Activated T-cell treated with anti-CD3 and anti-CD28 coated beads for 1 hour (primary cell): ENCODE results near the gene FIBIN.
"Not testable (repeated sequence)": the region's sequence is repeated elsewhere in the genome, so short reads cannot be mapped to it uniquely, and the experiment has no call there.

Source experiments
- DNase-seq: peaks from one replicate; pipeline ENCODE4 v3.0.0-alpha.2; 2020; ENCODE audit warnings: low read depth

The FIBIN gene

GRCh38 chr11:26977209-26977608 lies 16.7 kb upstream of the FIBIN start:
- not testable (repeated sequence) for DNase-seq

- DNase-seq, result no peak
Observed at GRCh38 chr11:26983645-26984044, 10.3 kb upstream of the FIBIN start.

GRCh38 chr11:26985470-26985869 lies 8.4 kb upstream of the FIBIN start:
- DNase-seq, result no peak

- no peak for DNase-seq
Observed at GRCh38 chr11:26985943-26986342, 8.0 kb upstream of the FIBIN start.

- no peak for DNase-seq
Observed at GRCh38 chr11:26987272-26987671, 6.6 kb upstream of the FIBIN start.

GRCh38 chr11:26987731-26988130 lies 6.2 kb upstream of the FIBIN start:
- no peak for DNase-seq

GRCh38 chr11:26992031-26992541 lies 1.8 kb upstream of the FIBIN start:
- no peak for DNase-seq

GRCh38 chr11:26994631-26995095 lies 751 bp downstream of the FIBIN start:
- DNase-seq, result no peak

GRCh38 chr11:26995701-26996460 lies 2.0 kb downstream of the FIBIN start:
- DNase-seq, result no peak

- no peak for DNase-seq
Observed at GRCh38 chr11:26997378-26997777, 3.5 kb downstream of the FIBIN start.

- not testable (repeated sequence) for DNase-seq
Observed at GRCh38 chr11:27001136-27001730, 7.3 kb downstream of the FIBIN start.

GRCh38 chr11:27002431-27002830 lies 8.5 kb downstream of the FIBIN start:
- DNase-seq, result no peak

- no peak for DNase-seq
Observed at GRCh38 chr11:27002838-27003237, 8.9 kb downstream of the FIBIN start.

- DNase-seq, result no peak
Observed at GRCh38 chr11:27004103-27004502, 10.2 kb downstream of the FIBIN start.

GRCh38 chr11:27008811-27009535 lies 15.1 kb downstream of the FIBIN start:
- DNase-seq, result no peak

- DNase-seq, result no peak
Observed at GRCh38 chr11:27011560-27012233, 17.8 kb downstream of the FIBIN start.

GRCh38 chr11:27012234-27012921 lies 18.5 kb downstream of the FIBIN start:
- DNase-seq, result no peak

- DNase-seq, result no peak
Observed at GRCh38 chr11:27013781-27014361, 20.0 kb downstream of the FIBIN start.

- DNase-seq, result no peak
Observed at GRCh38 chr11:27018902-27019529, 25.1 kb downstream of the FIBIN start.

- no peak for DNase-seq
Observed at GRCh38 chr11:27020751-27021150, 26.8 kb downstream of the FIBIN start.
